ENCODE measurements around the gene LAMA4.

DNA sequence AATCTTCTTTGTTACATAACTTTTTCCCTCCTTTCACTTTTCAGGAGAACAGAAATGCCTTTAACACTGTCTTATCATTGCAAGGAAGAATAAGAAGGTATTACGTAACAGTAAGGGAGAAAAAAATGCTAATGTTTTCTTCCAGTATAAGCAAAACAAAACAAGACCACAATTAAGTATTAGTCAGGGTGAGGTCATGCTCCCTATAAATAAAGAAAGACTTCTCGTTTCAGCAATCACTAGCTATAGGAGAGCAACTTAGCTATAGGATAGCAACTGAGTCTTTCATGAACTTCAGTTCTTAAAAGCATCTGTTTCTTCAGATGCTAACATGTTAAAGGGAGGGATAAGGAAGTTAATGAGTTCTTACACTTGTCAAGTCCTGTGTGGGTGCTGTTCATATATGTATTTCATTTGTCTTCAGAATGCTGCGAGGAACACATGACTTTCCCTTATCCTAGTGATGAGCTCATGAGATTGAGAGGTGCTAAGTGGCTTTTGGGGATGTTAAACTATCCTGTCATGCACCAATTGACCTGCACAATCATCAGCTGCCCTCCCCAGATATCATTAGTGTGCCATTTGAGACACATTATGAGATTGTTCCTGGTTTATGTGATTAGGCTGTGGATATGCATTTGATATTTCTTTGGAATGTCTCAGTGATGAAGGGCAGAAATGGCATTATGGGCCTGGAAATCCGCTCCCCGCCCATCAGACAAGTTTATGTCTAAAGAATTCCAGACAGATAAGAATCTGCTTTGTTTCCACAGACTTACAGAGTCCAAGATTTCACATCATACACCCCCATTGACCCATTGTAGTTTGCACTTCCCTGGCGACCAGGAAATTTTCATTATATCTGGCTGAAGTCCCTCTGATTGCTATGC lies 37.5 kb downstream of the LAMA4 start:
- TF ChIP-seq RAD21 (IDR thresholded peaks at IDR 0.05; ENCODE audit: low read depth) = no peak
- no peak for TF ChIP-seq EP300 (IDR thresholded peaks at IDR 0.05; ENCODE audit: borderline replicate concordance)
- TF ChIP-seq, protein P1, sequence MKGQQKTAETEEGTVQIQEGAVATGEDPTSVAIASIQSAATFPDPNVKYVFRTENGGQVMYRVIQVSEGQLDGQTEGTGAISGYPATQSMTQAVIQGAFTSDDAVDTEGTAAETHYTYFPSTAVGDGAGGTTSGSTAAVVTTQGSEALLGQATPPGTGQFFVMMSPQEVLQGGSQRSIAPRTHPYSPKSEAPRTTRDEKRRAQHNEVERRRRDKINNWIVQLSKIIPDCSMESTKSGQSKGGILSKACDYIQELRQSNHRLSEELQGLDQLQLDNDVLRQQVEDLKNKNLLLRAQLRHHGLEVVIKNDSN (IDR thresholded peaks at IDR 0.05) = no peak
